Measurements from ENCODE around the gene CBARP.

CBARP gene

GRCh38 chr19:1264801-1265614 lies 27.2 kb upstream of the CBARP start:
- no peak for DNase-seq (ENCODE audit: extremely low read depth in 1 of 2, low read depth in 1 of 2)

- no peak for DNase-seq (ENCODE audit: extremely low read depth in 1 of 2, low read depth in 1 of 2)
Observed at GRCh38 chr19:1263188-1263587, 25.4 kb upstream of the CBARP start.

- DNase-seq (ENCODE audit: extremely low read depth in 1 of 2, low read depth in 1 of 2) = no peak
Observed at GRCh38 chr19:1262623-1263123, 24.9 kb upstream of the CBARP start.

- no peak for DNase-seq (ENCODE audit: extremely low read depth in 1 of 2, low read depth in 1 of 2)
Observed at GRCh38 chr19:1261798-1262622, 24.2 kb upstream of the CBARP start.

GRCh38 chr19:1261538-1261797 lies 23.7 kb upstream of the CBARP start:
- no peak for DNase-seq (ENCODE audit: extremely low read depth in 1 of 2, low read depth in 1 of 2)

- DNase-seq (ENCODE audit: extremely low read depth in 1 of 2, low read depth in 1 of 2) = peak; percentile 89 to 98
Observed at GRCh38 chr19:1260749-1261537, 23.1 kb upstream of the CBARP start.

- no peak for DNase-seq (ENCODE audit: extremely low read depth in 1 of 2, low read depth in 1 of 2)
Observed at GRCh38 chr19:1259876-1260748, 22.3 kb upstream of the CBARP start.

GRCh38 chr19:1259206-1259875 lies 21.5 kb upstream of the CBARP start:
- peak in 1 of 2 donors; percentile 54 for DNase-seq (ENCODE audit: extremely low read depth in 1 of 2, low read depth in 1 of 2)

- DNase-seq (ENCODE audit: extremely low read depth in 1 of 2, low read depth in 1 of 2) = no peak
Observed at GRCh38 chr19:1258707-1259205, 21.0 kb upstream of the CBARP start.

GRCh38 chr19:1258163-1258492 lies 20.3 kb upstream of the CBARP start:
- no peak for DNase-seq (ENCODE audit: extremely low read depth in 1 of 2, low read depth in 1 of 2)

- DNase-seq (ENCODE audit: extremely low read depth in 1 of 2, low read depth in 1 of 2) = no peak
Observed at GRCh38 chr19:1257475-1258162, 19.8 kb upstream of the CBARP start.

- DNase-seq (ENCODE audit: extremely low read depth in 1 of 2, low read depth in 1 of 2) = no peak
Observed at GRCh38 chr19:1256646-1257474, 19.1 kb upstream of the CBARP start.

GRCh38 chr19:1255186-1256161 lies 17.7 kb upstream of the CBARP start:
- DNase-seq (ENCODE audit: extremely low read depth in 1 of 2, low read depth in 1 of 2) = no peak

- DNase-seq (ENCODE audit: extremely low read depth in 1 of 2, low read depth in 1 of 2) = no peak
Observed at GRCh38 chr19:1254530-1255185, 16.9 kb upstream of the CBARP start.

GRCh38 chr19:1254081-1254527 lies 16.3 kb upstream of the CBARP start:
- no peak for DNase-seq (ENCODE audit: extremely low read depth in 1 of 2, low read depth in 1 of 2)

GRCh38 chr19:1253514-1254080 lies 15.8 kb upstream of the CBARP start:
- no peak for DNase-seq (ENCODE audit: extremely low read depth in 1 of 2, low read depth in 1 of 2)

Measured in activated CD8-positive, alpha-beta memory T cell treated with anti-CD3 and anti-CD28 coated beads for 1 hour (primary cell).